Measurements from ENCODE around the gene ADAMTS1. TPM values are rescaled to one million over a fixed set of nuclear protein-coding genes. Genes with fewer than 3 reads are reported as not detected.
A peak's percentile ranks its signal among the peaks of the same experiment; 100 is the strongest.

Gene ADAMTS1
- total and polyA plus RNA-seq, 12 donors = 9.3 to 111 (median 41.9) TPM

GRCh38 chr21:26834181-26834905 is 10.9 kb downstream of the ADAMTS1 start:
- no peak overlapping the region for H3K27ac ChIP-seq

DNA sequence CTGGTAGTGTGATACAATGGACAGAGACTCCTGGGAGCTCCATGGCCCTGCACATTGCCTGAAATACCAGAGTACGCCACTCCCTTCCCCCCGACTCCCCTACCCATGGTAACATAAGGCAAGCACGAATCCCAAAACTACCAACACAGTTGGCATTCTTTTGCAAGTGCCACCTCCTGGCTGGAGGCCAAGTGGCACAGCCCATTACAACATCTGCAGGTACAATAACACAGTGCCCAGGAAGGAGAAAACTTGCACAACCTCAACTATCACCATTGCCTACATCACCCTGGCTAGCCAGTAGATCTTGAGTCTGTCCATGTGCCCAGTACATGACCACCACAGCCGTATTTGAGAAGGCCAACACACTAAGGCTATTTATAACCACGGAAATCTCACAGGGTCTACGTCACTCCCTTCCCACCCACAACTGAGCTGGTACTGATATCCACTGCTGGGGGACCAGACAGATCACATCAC is 11.7 kb downstream of the ADAMTS1 start:
- 83 to 86% (median 83%) methylated on average over 6 of the region's 6 CpGs for WGBS, 4 donors
- Histone ChIP-seq H3K4me1 (replicated peaks in 1 of 2) (no peaks in the 10 kb centered on the region), H3K27me3 (no peaks in the 10 kb centered on the region), H3K9me3 (replicated peaks in 1 of 3) (peaks cover 0 to 6% (median 0%) of the 10 kb centered on the region in 3 donors), H3K4me3 (no peak overlapping the region), H3K27ac (no peak overlapping the region), H3K36me3 (replicated peaks in 1 of 2) (no peaks in the 10 kb centered on the region)
- intact Hi-C loops (cut with DNase I) = no loop called here
- DNase-seq = peak in 1 of 7 donors; percentile 62
- TF ChIP-seq POLR2A (IDR thresholded peaks at IDR 0.05) = no peak
- TF ChIP-seq, protein P1, sequence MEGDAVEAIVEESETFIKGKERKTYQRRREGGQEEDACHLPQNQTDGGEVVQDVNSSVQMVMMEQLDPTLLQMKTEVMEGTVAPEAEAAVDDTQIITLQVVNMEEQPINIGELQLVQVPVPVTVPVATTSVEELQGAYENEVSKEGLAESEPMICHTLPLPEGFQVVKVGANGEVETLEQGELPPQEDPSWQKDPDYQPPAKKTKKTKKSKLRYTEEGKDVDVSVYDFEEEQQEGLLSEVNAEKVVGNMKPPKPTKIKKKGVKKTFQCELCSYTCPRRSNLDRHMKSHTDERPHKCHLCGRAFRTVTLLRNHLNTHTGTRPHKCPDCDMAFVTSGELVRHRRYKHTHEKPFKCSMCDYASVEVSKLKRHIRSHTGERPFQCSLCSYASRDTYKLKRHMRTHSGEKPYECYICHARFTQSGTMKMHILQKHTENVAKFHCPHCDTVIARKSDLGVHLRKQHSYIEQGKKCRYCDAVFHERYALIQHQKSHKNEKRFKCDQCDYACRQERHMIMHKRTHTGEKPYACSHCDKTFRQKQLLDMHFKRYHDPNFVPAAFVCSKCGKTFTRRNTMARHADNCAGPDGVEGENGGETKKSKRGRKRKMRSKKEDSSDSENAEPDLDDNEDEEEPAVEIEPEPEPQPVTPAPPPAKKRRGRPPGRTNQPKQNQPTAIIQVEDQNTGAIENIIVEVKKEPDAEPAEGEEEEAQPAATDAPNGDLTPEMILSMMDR (IDR thresholded peaks at IDR 0.05) = no peak

More at GRCh38 chr21:26834181-26834905, 10.9 kb downstream of the ADAMTS1 start:
- 81 to 96% (median 92%) methylated on average over 2 of the region's 2 CpGs for WGBS, 4 donors
- intact Hi-C loops (cut with DNase I) = no loop called here
- Histone ChIP-seq H3K9me3 (replicated peaks in 1 of 3) (peaks cover 0 to 6% (median 0%) of the 10 kb centered on the region in 3 donors), H3K4me1 (replicated peaks in 1 of 2) (no peaks in the 10 kb centered on the region), H3K4me3 (no peak overlapping the region), H3K36me3 (replicated peaks in 1 of 2) (peaks cover 0 to 8% of the 10 kb centered on the region in 2 donors), H3K27me3 (no peaks in the 10 kb centered on the region)
- DNase-seq = no peak
- TF ChIP-seq, protein P1 (IDR thresholded peaks at IDR 0.05) = peak in 4 of 6 experiments; percentile 15 to 45 (median 25)
- TF ChIP-seq POLR2A (IDR thresholded peaks at IDR 0.05) = no peak

- no peak overlapping the region for H3K27ac ChIP-seq
- intact Hi-C loops (cut with DNase I) = no loop called here
- H3K36me3 ChIP-seq (replicated peaks in 1 of 2) = no peaks in the 10 kb centered on the region
- no peak overlapping the region for H3K4me3 ChIP-seq
- no peaks in the 10 kb centered on the region for H3K4me1 ChIP-seq (replicated peaks in 1 of 2)
- WGBS, 4 donors = 85 to 93% (median 90%) methylated on average over 3 to 4 of the region's 4 CpGs
- TF ChIP-seq, protein P1 (IDR thresholded peaks at IDR 0.05) = no peak
- TF ChIP-seq POLR2A (IDR thresholded peaks at IDR 0.05) = no peak
- peaks cover 0 to 6% (median 0%) of the 10 kb centered on the region in 3 donors for H3K9me3 ChIP-seq (replicated peaks in 1 of 3)
- DNase-seq = no peak
- no peaks in the 10 kb centered on the region for H3K27me3 ChIP-seq
These were observed 12.2 kb downstream of the ADAMTS1 start for GRCh38 chr21:26833011-26833410.

DNA sequence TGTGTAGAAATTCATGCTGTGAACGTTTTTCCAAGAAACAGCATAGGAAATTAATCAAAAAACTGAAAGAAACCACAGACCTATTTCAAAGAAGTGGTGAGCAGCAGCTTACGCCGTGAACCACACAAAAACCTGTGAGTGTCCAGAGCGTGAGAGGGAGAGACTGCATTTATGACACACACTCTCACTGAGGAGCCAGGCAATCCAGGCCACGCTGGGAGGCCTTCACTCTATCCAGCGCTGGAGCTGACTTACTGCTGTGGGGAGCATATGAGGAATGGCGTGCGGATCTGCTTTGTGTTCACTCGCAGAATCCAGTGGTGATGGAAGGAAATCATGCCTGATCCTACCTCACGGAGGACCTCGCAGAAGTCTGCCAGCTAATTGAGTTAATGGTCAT is 12.7 kb downstream of the ADAMTS1 start:
- H3K9me3 ChIP-seq (replicated peaks in 1 of 3) = peaks cover 0 to 6% (median 0%) of the 10 kb centered on the region in 3 donors
- TF ChIP-seq, protein P1 (IDR thresholded peaks at IDR 0.05) = no peak
- TF ChIP-seq POLR2A (IDR thresholded peaks at IDR 0.05) = no peak
- DNase-seq = no peak
- no peak overlapping the region for H3K4me3 ChIP-seq
- no peak overlapping the region for H3K27ac ChIP-seq
- 87 to 88% (median 87%) methylated on average over 11 of the region's 11 CpGs for WGBS, 4 donors
- intact Hi-C loops (cut with DNase I) = no loop called here
- no peaks in the 10 kb centered on the region for H3K36me3 ChIP-seq (replicated peaks in 1 of 2)
- no peaks in the 10 kb centered on the region for H3K27me3 ChIP-seq
- no peaks in the 10 kb centered on the region for H3K4me1 ChIP-seq (replicated peaks in 1 of 2)
